Fibroblast of pulmonary artery (primary cell): ENCODE measurements around the gene PLA2G2D.

ENCODE experiments used
- DNase-seq: peaks from one replicate; pipeline ENCODE4 v3.0.0-alpha.2; 2010; ENCODE audit warnings: low read depth
- H3K4me3 ChIP-seq: replicated peaks from 2 replicates; pipeline ENCODE4 v1.5.1; 2011; ENCODE audit warnings: low read depth, mild to moderate bottlenecking, control low read depth, low read length, moderate library complexity
- TF ChIP-seq, protein P1 (sequence below): IDR thresholded peaks from 2 replicates; pipeline ENCODE4 v1.5.1; 2011; ENCODE audit warnings: mild to moderate bottlenecking, control low read depth, low read length, inconsistent platforms; ENCODE audit errors: missing control alignments

The PLA2G2D gene

DNA sequence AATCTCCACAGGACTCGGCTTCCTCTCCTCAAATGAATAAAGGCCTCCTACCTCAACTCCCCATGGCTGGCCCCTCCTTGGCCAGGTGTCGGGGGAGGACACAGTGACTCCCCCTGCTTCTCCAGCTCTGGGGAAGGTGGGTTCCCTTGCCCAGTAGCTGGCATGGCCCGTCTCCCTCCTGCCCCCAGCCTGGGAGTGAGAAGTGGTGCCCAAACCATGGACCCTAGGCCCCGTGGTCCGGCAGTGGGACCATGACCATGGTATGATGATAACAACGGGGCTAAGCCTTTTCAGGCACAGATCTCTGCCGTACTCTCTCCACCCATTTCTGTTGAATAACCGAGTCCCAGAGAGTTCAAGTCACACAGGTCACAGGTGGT is 31.0 kb upstream of the PLA2G2D start:
- TF ChIP-seq, protein P1, sequence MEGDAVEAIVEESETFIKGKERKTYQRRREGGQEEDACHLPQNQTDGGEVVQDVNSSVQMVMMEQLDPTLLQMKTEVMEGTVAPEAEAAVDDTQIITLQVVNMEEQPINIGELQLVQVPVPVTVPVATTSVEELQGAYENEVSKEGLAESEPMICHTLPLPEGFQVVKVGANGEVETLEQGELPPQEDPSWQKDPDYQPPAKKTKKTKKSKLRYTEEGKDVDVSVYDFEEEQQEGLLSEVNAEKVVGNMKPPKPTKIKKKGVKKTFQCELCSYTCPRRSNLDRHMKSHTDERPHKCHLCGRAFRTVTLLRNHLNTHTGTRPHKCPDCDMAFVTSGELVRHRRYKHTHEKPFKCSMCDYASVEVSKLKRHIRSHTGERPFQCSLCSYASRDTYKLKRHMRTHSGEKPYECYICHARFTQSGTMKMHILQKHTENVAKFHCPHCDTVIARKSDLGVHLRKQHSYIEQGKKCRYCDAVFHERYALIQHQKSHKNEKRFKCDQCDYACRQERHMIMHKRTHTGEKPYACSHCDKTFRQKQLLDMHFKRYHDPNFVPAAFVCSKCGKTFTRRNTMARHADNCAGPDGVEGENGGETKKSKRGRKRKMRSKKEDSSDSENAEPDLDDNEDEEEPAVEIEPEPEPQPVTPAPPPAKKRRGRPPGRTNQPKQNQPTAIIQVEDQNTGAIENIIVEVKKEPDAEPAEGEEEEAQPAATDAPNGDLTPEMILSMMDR = no peak
- DNase-seq = no peak
- H3K4me3 ChIP-seq = no peak overlapping the region

DNA sequence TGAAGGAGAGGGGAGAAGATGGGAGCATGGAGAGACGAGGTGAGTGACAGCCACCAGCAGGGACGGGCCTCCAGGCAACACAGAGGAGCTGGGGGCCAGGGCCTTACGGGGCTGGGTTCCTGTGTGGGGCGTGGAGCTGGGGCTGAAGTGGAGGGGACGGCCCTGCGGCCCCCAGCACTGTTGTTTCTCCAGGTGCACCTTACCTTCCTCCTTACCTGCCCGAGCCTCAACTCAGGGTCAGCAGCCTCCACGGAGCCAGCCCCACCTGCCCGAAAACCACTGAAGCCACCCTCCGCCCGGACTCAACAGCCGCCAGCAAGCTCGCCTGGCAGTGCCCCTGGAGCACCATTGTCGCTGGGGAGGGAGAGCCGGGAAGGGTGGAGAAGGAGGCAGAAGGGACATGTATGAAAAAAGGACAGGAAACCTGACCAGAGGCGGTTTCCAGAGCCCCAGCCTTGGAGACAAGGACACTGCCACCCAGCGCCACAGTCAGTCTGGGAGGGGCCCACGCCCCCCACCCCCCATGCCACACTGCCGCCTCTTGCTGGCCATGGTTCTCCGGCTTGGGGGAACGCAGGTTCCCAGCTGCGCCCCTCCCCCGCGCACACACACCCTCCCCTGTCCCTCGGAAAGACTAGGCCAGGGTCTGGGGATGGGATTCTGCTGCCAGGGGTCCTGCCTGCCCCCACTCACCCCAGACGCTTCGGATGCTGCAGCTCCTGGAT is 30.4 kb upstream of the PLA2G2D start:
- no peak for DNase-seq
- no peak overlapping the region for H3K4me3 ChIP-seq
- TF ChIP-seq, protein P1 = no peak

DNA sequence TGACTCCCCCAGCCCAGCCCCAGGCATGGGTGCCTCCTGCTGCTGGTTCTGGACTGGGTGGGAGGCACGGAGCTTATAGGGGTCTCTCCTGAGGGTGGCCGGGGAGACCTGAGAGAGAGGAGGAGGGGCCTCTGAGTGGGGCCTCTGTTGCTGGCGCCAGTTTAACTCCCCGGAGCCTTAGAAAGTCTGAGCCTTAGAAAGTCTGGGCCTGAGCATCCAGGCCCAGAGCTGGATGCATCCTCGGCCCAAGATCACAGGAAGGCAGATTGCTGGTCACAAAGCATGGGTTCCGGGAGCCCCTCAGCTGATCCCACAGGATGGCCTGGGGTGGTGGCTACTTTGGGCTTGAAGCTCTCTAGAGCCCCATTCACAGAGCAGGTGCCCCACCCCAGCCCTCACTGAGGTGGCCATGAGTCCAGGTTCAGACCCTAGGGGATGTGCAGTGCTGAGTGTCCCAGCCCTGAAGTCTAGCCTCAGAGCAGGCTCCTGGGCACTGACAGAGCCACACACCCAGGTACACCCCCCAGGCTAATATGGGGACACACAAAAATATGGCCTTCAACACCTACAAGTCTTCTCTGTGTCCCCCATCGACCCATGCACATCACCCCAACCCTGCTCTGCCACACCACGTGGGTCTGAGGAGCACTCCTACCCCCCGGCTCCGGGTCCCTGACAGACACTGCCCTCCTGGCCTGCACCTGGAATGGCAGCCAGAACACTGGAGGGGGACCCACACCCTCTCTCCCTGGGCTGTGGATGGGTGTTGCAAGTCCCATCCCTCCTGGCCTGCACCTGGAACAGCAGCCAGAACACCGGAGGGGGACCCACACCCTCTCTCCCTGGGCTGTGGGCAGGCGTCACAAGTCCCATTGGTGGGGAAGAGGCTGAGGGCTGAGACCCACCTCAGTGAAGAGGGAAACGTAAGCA is 29.5 kb upstream of the PLA2G2D start:
- no peak overlapping the region for H3K4me3 ChIP-seq
- TF ChIP-seq, protein P1 = no peak
- DNase-seq = no peak

DNA sequence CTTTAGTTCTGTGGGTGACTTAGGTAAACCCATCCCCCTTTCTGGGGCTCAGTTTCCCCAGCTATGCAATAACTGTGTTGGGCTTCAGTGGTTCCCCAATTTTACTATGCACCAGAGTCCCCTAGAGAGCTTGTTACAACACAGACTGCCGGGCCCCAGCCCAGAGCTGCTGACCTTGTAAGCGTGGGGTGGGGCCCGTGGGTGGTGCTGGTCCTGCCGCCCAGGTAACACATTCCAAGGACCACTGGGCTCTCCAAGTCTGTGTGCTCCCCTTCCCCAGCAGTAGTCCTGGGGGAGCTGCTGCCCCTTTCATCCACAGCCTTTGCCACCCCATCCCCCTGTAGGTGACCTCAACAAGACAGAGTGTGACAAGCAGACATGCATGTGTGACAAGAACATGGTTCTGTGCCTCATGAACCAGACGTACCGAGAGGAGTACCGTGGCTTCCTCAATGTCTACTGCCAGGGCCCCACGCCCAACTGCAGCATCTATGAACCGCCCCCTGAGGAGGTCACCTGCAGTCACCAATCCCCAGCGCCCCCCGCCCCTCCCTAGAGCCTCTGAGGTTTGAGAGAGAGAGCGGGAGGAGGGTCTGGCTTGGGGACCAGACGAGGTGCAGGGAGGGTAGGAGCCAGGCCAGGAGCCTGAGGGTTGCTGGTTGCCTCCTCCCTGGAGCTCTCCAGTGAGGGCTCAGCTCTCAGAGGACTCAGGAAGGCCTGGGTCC is 28.7 kb upstream of the PLA2G2D start:
- TF ChIP-seq, protein P1 = no peak
- no peak overlapping the region for H3K4me3 ChIP-seq
- DNase-seq = no peak

DNA sequence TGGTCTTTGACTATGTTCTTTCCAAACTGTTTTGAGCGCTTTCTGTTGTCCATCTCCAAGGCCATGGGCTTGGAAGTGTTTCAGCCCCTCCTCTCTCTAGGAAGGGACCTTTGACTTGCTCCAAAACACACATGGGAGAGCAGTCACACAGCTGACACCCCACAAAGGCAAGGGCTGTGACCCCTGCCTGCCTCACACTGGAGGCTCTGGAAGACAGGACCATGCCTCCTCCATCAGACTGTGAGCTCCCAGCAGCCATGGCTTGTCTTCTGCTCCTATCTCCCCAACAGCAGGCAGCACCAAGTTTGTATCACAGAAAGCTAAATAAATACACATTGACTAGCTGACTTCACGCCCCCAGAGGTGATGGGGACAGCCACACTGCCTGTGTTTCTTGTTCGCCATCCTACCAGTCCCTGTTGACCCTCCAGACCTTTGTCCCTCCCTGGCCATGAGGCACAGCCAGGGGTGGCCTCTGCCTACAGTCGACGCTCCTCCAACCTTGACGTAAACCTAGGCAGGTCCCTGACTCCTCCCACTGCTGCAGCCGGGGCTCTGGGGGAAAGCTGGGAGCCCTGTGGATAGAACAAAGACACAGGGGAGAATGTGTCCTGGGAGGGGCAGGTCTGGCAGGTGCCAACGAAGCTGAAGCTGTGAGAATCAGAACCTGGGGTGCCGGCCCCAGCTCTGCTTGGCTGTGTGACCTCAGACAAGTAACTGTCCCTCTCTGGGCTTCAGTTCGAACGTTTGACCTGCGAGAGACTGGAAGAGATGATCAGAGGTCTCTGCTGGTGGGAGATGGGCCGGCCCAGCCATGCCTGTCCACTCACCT is 24.6 kb upstream of the PLA2G2D start:
- TF ChIP-seq, protein P1 = no peak
- H3K4me3 ChIP-seq = no peak overlapping the region

DNA sequence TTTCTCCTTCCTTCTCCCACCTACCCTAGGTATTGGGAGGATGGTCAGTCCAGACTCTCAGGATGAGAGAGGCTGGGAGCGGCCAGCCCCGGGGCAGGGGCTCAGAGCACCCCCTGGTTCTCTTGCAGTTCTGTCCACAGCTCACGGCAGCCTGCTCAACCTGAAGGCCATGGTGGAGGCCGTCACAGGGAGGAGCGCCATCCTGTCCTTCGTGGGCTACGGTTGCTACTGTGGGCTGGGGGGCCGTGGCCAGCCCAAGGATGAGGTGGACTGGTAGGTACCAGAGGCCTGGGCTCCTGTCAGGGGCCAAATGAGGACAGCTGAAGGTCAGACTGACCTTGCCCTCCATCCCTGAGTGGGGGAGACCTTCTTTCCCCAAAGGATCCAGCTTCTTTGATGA is 24.0 kb upstream of the PLA2G2D start:
- no peak for DNase-seq
- H3K4me3 ChIP-seq = no peak overlapping the region
- TF ChIP-seq, protein P1 = no peak

More for the DNA sequence above, 24.6 kb upstream of the PLA2G2D start:
- DNase-seq = no peak
